Right forelimb (tissue), 1 donor: ENCODE data around the gene UBE2Z.
"Not testable (repeated sequence)": the region's sequence is repeated elsewhere in the genome, so short reads cannot be mapped to it uniquely, and the experiment has no call there.

Source experiments
- DNase-seq: peaks from one replicate; pipeline ENCODE4 v3.0.0-alpha.2; 2018

UBE2Z gene

DNA sequence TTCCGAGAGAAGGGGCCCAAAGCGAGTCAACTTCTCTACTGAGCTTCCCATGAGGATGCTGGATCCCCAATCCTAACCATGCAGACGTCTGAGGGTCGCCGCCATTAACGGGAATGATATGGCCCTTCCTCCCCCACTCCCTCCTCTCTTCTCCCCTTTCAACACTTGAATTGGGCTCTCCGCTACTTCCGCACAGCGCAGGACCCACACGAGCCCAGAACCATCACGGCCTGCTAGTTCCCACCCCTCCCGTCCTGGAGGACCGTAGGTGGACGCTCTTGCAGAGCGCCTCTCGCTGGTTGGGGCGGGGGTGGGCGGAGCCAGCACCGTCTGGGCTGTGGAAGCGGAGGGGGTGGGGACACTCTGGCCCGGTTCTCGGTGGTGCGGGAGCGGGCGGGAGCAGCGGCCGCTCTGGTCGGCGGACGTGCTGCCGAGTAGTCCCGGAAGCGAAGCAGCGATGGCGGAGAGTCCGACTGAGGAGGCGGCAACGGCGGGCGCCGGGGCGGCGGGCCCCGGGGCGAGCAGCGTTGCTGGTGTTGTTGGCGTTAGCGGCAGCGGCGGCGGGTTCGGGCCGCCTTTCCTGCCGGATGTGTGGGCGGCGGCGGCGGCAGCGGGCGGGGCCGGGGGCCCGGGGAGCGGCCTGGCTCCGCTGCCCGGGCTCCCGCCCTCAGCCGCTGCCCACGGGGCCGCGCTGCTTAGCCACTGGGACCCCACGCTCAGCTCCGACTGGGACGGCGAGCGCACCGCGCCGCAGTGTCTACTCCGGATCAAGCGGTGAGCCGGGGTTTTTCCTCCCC, at the start of gene UBE2Z:
Gene UBE2Z (plus strand): TSS at position 361 of the 797 bp plus-strand sequence. CDS start 97 bp downstream, at position 458.
- DNase-seq: peak; percentile 98

DNA sequence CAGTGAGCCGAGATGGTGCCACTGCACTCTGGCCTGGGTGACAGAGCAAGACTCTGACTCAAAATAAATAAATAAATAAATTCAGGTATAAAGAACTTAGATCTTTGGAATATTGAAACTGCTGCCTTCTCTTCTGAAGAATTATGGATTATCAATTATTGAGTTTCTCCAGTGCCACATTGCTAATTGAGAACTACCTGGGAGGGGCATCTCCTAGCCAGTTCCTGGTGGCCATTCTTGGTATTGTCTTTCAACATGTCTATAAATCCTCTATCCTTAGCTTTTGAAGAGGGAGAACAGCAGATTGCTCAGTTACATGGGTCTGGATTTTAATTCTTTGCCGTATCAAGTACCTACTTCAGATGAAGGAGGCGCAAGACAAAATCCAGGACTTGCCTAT, 48.2 kb upstream of the UBE2Z start:
- DNase-seq: no peak

DNA sequence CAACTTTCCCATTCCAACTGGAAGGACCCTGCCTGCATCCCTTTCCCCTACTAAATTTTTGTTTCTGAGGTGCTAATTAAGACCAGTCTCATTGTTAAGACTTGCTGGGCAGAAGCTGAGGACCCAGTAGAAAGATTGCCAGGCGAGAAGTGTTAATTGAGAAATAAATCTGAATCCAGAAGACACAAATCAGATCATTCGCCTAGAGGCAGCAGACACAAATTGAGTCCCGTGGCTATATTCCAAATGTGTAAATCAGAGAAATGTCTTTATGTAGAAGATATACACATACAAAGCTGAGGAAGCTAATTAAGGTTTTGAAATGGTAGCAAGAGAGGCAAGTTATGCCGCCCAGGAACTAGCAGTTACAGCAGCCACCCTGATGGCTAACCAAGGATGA, 47.8 kb upstream of the UBE2Z start:
- no peak for DNase-seq

DNA sequence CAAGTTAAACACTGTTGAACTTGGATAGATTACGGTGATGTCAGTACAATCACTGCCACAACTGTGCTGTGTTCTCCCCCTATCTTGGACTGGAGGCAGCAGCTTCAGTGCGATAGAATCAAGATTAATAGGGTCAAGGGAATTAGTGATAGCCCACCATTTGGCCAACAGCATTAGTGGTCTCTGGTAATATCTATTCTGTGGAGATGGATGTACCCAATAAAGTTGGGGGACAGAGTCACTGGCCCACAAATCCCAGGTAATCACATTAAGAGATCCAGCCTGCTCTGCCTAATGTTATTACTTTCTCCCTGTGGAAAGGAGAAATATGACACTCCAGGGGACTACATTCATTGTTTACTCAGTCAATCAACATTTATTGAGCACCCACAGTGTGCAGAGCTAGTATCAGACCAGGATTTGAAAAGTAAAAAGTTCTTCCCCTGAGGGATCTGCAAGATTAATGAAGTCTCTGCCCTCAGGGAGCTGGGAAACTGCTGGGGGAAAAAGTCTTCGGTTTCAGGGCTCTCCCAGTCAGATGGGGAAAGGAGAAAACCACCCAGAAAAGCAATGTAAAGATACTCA, 39.2 kb upstream of the UBE2Z start:
- no peak for DNase-seq

DNA sequence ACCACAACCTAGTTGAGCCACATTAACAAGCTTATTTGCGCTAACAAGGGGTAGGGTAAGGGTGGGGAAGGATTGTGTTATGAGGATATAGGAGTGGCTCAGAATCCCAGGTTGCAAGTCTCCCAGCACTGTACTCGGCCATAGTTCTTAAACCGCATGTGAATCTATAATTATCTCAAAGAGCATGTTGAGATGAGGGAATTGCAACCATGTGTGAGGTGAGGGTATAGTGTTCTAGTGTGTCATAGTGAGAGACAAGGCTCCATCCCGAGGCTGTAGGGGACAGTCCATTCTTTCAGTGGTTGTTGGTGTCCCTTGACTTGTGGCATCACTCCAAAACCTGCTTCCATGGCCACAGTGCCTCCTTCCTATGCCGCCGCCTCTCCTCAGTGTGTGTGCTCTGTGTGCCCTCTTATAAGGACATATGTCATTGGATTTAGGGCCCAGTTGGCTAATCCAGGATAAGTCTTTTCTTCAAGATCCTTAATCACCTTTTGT, 38.3 kb upstream of the UBE2Z start:
- DNase-seq: no peak

DNA sequence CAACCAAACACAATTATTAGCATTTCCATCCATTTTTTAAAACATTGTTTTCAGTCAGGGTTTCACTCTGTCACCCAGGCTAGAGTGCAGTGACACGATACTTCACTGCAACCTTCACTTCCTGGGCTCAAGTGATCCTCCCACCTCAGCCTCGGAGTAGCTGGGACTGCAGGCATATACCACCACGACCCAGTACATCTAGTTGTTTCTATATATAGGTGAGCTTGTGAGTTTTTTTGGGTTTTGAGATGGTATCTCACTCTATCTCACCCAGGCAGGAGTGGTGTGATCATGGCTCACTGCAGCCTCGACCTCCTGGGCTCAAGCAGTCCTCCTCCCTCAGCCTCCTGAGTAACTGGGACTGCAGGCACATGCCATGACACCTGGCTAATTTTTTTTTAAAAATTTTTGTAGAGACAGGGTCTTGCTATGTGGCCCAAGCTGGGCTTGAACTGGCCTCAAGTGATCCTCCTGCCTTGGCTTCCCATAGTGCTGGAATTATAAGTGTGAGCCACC, 37.1 kb upstream of the UBE2Z start:
- DNase-seq: no peak

DNA sequence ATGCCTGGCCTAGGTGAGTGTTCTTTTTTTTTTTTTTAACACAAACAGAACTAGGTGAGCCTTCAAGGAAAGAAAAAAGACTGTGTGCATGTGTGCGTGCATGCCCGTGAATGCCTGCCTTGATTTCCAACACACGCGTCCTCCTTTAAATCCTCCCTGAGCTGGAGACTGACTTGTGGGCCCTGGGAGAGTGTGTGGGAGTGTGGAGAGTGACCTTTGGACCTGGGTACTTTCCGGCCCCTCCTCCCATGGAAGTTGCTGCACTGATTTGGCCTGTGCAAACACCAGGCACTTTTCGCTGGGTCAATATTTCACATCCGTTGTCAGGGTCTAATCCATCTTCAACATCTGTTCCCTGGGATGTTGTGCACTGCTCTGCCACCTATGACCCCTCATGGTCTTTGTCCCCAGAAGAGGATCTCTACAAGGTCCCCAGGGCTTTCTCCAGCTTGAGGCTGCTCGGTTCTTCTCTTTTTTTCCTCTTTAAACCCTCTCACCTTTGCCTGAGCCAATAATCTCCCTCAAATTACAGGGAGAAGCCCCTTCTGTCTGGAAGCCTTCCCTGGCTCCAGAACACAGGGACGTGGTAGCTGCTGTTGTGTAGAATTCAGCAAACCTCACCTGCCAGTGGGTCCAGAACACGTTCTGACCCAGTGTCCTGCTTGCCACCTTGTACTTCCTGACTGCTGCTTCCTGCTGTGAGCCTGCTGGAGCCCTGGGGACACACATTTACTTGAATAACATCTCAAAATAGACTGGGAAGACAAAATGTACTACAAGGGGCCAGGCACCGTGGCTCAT, 36.5 kb upstream of the UBE2Z start:
- DNase-seq: no peak

DNA sequence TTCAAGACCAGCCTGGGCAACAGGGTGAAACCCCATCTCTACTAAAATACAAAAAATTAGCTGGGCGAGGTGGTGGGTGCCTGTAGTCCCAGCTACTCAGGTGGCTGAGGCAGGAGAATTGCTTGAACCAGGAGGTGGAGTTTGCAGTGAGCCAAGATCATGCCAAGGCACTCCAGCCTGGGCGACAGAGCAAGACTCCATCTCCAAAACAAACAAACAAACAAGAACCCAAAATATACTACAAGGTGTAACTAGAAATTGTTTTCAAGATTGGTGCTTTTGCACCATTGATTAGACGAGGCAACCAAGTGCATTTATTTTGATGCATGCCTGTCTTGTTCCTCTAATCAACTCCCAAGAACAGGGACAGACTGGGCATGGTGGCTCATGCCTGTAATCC, 35.8 kb upstream of the UBE2Z start:
- not testable (repeated sequence) for DNase-seq

DNA sequence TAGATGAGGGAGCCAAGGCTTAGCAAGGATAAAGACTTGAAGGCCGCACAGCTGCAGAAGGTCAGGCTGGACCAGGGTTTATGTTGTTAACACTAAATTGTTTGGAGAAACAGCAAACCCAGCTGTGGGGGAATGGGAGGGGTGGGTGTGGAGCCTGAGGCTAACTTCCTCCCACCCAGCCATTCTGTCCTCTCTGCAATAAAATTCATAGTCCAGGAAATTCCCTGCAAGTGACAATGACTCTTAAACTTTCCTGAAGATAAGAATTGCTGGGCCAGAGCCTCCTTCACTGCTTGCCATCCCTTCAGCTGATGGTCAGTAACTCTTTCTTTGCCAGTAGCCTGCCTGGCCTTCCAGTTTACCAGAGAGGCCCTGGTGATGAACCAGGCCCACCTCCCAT, 35.0 kb upstream of the UBE2Z start:
- no peak for DNase-seq

DNA sequence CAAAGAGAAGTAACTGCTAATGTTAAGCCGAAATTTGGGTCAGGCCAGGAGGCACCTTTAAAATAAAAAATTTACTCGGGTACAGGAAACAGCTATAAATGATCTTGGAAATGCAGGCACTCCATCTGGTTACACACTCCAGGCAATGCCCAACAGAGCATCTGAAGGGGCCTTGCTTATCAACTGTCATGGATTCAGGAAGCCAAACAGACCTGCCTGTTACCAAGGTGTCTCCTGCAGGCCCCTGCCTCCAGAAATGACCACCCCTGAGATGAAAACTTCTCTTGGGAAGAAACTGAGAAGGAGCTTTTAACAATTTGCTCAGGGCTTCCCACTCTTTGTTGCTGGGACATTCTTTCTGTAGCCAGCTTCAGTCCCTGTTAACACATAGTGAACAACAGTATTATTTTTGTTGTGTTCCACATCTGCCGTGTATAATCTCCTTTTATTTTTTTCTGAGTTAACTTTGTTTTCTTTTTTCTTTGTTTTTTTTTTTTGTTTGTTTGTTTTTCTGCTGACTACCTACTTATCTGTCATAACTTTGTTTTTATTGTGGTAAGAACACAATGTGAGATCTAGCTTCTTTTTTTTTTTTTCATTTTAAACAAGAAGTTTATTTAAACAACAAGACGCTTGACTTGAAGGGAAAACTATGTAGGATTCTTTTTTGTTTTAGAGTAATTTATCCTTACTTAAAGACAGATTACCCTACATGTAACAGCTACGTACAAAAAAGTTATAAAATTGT, 34.3 kb upstream of the UBE2Z start:
- DNase-seq: no peak

DNA sequence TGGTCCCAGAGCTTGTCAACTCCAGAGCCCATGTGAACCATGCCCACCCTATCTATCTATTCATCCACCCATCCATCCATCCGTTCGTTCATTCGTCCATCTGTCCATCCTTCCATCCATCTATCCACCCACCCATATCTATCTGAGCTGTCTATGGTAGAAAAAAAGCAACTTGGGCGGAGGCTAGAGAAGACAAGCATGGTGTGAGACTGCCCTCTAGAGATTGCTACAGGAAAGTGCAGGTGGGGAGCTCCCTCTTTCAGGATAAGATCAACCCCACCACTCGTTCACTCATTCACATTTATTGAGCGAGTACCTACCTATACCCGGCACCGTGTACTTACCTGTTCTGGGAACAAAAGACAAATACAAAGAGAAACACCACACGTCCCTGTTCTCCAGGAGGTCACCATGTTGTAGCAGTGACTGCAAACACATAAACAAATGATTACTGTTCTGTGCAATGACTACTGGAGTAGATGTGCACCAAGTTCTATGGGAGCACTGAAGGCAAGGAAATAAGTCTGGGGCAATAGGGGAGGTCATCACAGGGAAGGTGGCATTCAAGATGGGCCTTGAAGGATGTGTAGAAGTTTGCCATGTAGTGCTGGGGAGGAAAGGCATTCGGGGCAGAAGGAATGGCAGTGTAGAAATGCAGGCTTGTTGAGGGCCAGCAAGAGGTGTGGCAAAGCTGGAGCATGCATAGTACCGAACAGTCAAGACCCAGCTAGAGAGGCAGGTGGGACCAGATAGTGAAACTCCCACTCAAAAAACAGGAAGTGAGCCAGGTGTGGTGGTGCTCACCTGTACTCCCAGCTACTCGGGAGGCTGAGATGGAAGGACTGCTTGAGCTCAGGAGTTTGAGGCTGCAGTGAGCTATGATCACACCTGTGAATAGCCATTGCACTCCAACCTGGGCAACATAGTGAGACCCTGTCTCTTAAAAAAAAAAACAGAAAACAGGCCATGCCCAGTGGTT, 29.0 kb upstream of the UBE2Z start:
- DNase-seq: peak; percentile 55

DNA sequence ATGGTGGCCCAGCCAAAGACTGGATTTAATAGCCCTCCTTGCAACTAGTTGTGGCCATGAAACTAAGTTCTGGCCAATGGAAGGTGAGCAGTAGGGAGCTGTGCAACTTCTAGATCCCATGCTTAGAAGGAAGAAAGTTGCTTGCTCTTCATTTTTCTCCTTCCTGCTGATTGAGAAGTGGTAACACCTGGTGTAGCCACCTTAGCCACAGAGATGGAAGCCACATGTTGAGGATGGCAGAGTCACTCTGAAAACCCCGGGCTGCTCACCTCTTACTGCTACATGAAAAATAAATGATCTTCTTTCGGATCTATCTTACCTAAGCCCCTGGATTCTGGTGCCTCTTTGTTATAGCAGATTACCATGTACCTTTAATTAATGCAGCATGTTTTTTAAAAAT, 25.9 kb upstream of the UBE2Z start:
- DNase-seq: no peak

DNA sequence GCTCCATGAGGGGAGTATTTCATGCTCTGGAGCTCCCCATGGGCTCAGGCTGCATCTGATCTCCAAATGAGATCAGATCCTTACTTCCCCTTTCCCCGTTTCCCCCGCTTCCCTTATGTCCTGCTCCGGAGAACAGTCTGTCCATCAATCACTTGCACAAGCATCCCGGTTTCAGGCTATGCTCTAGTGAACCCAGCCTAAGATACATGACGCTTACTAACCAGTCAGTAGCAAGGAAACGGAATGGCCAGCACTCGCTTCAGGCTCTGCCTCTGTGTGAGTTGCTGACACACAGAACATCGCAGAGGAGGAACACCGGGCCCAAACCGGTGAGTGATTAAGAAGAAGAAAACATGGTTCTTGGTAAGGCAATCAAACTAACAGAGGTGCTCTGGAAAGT, 25.0 kb upstream of the UBE2Z start:
- DNase-seq: no peak

DNA sequence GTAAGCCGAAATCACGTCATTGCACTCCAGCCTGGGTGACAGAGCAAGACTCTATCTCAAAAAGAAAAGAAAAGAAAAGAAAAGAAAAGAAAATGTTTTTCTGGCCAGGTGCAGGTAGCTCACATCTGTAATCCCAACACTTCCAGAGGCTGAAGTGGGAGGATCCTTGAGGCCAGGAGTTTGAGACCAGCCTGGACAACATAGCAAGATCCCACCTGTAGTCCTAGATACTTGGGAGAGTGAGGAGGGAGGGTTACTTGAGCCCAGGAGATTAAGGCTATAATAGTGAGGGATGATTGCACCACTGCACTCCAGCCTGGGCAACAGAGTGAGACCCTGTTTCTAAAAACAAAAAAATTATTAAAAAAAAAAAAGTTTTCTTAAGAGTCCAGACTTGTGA, 18.1 kb upstream of the UBE2Z start:
- DNase-seq: no peak

DNA sequence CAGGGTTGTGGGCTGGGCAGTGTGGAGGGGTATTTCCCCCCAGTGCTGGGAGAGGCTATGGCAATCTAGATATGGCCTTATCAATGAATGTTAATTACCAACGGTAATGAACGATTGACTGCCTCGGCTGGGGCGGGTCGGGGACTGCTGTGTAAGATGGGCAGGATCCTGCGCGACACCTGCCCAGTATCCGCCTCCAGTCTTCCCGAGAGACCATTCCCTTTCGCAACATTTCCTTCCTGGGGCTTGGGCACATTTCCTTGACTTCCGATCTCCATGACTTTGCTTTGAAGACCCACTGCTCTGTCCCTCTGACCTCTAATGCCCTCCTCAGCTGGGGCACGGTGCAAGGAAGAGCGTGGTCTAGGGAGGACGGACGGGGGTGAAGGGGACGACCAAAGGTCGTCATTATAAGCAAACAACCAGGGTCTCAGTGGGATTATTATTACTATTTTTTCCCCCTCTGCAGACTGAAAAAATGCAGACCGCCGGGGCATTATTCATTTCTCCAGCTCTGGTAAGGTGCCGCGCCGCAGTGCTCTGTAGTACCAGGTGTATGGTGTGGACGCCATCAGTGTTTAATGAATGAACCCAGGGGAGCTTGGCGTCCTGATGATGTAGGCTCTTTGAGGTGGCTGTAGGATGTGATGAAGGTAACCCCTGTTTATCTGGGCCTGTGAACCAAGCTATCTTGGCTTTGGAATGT, 15.1 kb upstream of the UBE2Z start:
- no peak for DNase-seq

DNA sequence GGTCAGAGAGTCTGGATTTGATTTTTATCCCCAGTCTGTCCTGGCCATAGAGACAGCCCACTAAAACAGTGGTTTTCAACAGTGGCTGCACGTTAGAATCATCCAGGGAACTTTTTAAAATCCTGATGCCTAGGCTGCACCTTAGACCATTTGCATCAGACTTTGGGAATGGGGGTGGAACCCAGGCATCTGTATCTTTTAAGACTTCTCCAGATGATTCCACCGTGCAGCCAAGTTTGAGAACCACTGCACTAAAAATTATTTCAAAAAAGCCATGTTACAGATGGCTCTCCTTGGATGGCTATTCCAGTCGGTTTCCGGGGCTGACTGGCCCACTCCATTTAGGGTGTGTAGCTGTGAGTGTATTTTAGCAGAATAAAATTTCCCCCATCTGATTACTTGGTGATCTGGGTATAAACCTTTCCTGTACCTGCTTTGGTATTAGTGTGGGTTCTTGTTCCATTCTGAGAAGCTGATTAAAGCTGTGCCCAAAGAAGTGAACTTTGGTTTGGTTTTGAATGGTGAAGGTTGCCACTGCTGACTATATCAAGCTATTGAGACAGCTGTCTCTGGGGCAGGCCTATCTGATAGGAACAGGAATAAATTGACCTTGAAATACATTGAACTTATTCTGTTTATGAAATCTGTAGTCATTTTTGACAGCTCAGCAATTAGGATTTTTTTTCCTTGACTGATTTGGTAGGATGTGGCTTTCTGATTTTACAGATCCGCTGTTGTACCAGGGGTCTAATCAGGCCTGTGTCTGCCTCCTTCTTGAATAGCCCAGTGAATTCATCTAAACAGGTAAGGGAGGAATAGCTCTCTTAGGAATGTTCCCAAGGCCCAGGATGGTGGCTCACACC, 14.3 kb upstream of the UBE2Z start:
- no peak for DNase-seq

DNA sequence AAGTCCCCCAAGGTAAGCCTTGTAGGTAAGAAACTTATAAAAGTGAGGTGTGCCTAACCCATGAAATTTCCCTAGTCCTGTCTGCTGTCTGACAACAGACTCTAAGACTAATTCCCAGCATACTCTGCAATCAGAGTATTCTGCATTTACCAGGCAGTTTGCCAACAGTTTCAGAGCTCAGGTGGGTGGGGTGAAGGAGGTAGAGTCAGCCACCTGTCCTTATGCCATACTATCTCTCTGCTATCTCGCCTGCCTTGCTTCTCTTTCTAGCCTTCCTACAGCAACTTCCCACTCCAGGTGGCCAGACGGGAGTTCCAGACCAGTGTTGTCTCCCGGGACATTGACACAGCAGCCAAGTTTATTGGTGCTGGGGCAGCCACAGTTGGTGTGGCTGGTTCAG, 13.3 kb upstream of the UBE2Z start:
- DNase-seq: no peak

DNA sequence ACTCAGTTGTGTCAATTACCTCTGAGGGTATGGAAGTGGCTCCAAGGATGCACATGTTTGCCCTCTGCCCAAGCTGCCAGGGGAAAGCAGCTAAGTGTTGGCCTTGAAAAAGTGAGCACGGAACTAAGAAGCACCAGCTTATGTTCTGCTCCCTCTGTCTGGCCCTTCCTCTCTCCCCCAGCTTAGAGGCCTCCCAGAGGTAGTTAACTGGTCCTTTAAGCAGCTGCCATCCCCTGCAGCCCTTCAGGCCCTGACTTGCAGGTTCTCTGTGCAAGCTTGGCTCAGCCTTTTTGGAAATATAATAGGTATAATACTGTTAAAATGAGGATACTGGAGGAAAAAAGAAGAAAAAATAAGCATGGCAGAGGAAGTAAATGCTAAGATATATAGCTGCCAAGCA, 7.0 kb upstream of the UBE2Z start:
- DNase-seq: no peak

DNA sequence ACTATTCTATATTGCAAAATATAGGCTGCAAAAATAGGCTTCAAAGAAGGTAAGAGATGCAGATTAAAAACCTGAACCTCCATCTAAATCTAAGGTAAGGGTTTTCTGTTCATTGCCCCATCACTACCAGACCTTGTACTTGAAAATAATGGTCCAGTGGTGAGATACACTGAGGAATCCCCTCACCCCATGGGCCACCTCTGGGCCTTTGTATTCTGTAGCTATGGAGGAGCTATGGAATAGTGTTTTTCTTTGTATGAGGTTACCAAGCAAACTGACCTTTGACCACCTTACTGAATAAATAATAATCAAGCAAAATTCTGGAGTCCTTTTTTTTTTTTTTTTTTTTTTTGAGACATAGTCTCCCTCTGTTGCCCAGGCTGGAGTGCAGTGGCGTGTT, 4.8 kb upstream of the UBE2Z start:
- DNase-seq: no peak

DNA sequence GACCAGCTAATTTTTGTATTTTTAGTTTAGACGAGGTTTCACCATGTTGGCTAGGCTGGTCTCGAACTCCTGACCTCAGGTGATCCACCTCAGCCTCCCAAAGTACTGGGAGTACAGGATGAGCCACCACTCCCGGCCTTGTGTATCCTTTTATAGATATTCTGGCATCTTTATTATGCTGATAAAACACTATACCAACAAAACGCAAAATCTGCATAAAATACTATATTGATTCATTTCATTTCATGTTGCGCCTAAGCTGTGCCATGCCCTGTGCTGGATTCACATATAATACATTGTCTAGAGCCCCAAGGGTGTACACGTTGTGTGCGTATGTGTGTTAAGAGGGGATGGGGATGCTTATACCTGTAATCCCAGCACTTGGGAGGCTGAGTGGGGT, 3.8 kb upstream of the UBE2Z start:
- no peak for DNase-seq
